Lower leg skin (tissue), 4 donors: ENCODE results near the gene CCSER2. TPM values are rescaled to one million over a fixed set of nuclear protein-coding genes. Genes with fewer than 3 reads are reported as not detected.
A peak's percentile ranks its signal among the peaks of the same experiment; 100 is the strongest.

Experiments used
- DNase-seq, 2 donors: peaks; one replicate each; pipeline ENCODE4 v3.0.0-alpha.2; 2019; ENCODE audit warnings: low spot score in 2 of 2
- H3K4me3 ChIP-seq: fragments of 200-600 bp; sonication (generic); 2 replicates; pipeline ENCODE4 v1.5.1; 2017; ENCODE audit warnings: mild to moderate bottlenecking, low read depth; ENCODE audit not compliant: poor library complexity, severe bottlenecking
- POLR2A ChIP-seq, 2 donors: fragments of 450-650 bp; IDR thresholded peaks; one replicate each; pipeline ENCODE4 v1.6.1; 2016 to 2017; ENCODE audit warnings: antibody characterized with exemption in 2 of 2, mild to moderate bottlenecking in 1 of 2, moderate library complexity in 1 of 2
- WGBS, 2 donors: methylation state at CpG; one replicate each; pipeline ENCODE4 v1.1.5; 2018; 5-methylcytosine and 5-hydroxymethylcytosine counted together
- intact Hi-C: fragments of 100-400 bp; cut with DNase I; formaldehyde crosslinking; loops from one replicate; pipeline ENCODE4 v1.15.0; 2023; ENCODE audit warnings: low total_unique reads
- total RNA-seq, 4 donors: library from RNA; depleted of rRNA; stranded (reverse); fragments of >200 nt; gene quantifications; one replicate each; pipeline ENCODE4 v1.1.0, GENCODE V29; 2016
- TF ChIP-seq, protein P1 (sequence below), 3 donors: fragments of 450-650 bp; IDR thresholded peaks; one replicate each; pipeline ENCODE4 v1.5.1; 2016; ENCODE audit warnings: antibody characterized with exemption in 3 of 3, mild to moderate bottlenecking in 3 of 3, moderate library complexity in 2 of 3

The CCSER2 gene
- total RNA-seq, 4 donors from 2014 or later: 33.3 to 69.5 (median 47.7) TPM

DNA sequence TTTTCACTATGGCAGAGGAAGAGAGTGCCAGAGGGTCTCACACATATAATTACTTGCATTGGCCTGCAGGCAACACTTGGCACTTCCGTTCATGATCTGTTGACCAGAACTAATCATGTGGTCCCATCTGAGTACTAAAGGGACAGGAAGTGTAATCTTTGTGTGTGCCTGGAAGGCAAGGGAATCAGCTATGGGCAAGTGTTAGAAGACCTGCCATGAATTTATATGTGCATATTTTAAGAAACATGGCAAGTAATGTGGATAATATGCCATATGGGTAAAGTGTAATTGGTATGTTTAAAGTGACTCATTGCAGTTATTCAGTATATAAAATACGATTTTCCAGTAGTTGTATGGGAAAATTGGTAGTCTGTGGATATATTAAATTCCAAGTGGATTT lies 46.1 kb downstream of the CCSER2 start:
- WGBS, 2 donors: 57 to 65% methylated on average over 2 of the region's 2 CpGs
- no peak for TF ChIP-seq POLR2A (IDR thresholded peaks at IDR 0.05)
- TF ChIP-seq, protein P1, sequence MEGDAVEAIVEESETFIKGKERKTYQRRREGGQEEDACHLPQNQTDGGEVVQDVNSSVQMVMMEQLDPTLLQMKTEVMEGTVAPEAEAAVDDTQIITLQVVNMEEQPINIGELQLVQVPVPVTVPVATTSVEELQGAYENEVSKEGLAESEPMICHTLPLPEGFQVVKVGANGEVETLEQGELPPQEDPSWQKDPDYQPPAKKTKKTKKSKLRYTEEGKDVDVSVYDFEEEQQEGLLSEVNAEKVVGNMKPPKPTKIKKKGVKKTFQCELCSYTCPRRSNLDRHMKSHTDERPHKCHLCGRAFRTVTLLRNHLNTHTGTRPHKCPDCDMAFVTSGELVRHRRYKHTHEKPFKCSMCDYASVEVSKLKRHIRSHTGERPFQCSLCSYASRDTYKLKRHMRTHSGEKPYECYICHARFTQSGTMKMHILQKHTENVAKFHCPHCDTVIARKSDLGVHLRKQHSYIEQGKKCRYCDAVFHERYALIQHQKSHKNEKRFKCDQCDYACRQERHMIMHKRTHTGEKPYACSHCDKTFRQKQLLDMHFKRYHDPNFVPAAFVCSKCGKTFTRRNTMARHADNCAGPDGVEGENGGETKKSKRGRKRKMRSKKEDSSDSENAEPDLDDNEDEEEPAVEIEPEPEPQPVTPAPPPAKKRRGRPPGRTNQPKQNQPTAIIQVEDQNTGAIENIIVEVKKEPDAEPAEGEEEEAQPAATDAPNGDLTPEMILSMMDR (IDR thresholded peaks at IDR 0.05): no peak
- intact Hi-C loops: loop anchor here (10.0 kb wide), 1 partner anchor 110 kb away; no protein-coding TSS in a partner anchor

DNA sequence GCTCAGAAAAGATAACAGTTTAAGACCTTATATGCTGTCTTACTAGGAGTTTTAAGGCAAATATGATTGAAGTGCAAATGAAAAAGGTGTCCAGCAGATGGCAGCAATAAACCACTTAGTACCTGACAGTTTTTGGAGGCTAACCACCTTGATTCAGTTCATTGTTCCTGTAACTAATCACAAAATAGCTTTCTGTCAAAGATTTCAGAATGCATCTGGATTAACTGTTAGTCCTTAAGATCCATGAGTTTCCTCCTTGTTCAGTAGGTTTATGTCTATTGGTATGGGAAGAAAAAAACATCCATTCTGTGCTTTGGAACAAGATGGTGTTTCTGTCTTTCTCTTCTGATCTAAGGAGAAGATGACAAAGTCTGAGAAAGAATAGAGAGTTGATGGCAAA lies 46.6 kb downstream of the CCSER2 start:
- peak in 1 of 2 donors; percentile 26 for DNase-seq
- intact Hi-C loops: loop anchor here (10.0 kb wide), 1 partner anchor 110 kb away; no protein-coding TSS in a partner anchor
- TF ChIP-seq, protein P1 (IDR thresholded peaks at IDR 0.05): no peak
- TF ChIP-seq POLR2A (IDR thresholded peaks at IDR 0.05): no peak
- H3K4me3 ChIP-seq: no peak overlapping the region

More for the DNA sequence above, 46.1 kb downstream of the CCSER2 start:
- DNase-seq: no peak
- no peak overlapping the region for H3K4me3 ChIP-seq

DNA sequence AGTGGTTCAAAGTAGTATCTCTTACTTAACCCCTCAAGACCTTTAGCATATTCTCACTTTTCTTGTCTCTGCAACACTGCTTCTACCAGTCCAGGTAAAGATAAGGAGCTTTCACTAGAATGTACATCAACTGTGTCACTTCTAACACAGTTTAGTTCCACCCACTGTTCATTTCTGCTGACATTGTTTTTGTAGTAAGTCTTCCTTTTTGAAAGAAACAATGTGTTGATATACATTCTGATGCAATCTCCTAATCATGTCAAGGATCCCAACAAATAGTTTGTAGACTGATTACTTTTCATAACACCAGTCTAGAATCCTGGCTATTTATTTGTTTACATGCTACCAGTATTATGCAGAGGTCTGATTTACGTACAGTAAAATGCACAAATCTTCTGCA lies 47.5 kb downstream of the CCSER2 start:
- DNase-seq: no peak
- no peak overlapping the region for H3K4me3 ChIP-seq
- WGBS, 2 donors: 97% methylated on average over 1 of the region's 1 CpG
- intact Hi-C loops: loop anchor here (10.0 kb wide), 1 partner anchor 111 kb away; no protein-coding TSS in a partner anchor
- TF ChIP-seq, protein P1 (IDR thresholded peaks at IDR 0.05): no peak
- no peak for TF ChIP-seq POLR2A (IDR thresholded peaks at IDR 0.05)

DNA sequence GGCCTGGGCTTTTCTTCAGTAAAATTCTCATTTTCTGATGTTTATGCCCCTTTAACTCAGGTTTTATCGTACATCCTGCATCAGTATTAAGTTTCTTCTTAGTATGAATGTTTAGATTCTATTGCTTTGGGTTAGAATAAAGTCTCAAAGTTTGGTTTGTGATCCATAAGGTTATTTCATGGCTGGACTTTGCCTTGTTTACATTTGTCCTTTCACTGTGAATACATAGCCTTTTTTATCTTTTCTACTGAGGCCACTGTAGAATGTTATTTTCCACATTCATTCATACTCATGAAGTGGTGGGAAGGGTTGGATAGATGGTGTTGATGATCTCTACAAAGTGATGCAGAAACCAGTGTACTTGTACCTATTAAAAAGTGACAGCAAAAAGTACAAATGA lies 59.8 kb downstream of the CCSER2 start:
- intact Hi-C loops: no loop called here
- TF ChIP-seq, protein P1 (IDR thresholded peaks at IDR 0.05): no peak
- no peak for TF ChIP-seq POLR2A (IDR thresholded peaks at IDR 0.05)

DNA sequence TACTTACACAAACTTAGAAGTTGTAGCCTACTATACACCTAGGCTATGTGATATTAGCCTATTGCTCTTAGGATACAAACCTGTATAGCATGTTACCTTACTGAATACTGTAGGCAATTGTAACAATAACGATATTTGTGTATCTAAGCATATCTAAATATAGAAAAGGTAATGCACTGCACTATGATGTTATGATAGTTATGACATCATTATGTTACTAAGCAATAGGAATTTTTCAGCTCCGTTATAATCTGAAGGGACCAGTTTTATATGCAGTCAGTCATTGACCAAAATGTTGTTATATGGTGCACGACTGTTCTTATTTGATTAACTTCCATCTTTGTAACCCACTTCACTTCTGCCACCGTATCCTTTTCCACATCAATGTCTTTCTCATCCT lies 62.0 kb downstream of the CCSER2 start:
- DNase-seq: no peak
- TF ChIP-seq, protein P1 (IDR thresholded peaks at IDR 0.05): no peak
- TF ChIP-seq POLR2A (IDR thresholded peaks at IDR 0.05): no peak
- no peak overlapping the region for H3K4me3 ChIP-seq
- 83 to 87% methylated on average over 4 of the region's 4 CpGs for WGBS, 2 donors
- intact Hi-C loops: no loop called here

More for the DNA sequence above, 59.8 kb downstream of the CCSER2 start:
- DNase-seq: no peak
- H3K4me3 ChIP-seq: no peak overlapping the region
- 96 to 97% methylated on average over 1 of the region's 1 CpG for WGBS, 2 donors

DNA sequence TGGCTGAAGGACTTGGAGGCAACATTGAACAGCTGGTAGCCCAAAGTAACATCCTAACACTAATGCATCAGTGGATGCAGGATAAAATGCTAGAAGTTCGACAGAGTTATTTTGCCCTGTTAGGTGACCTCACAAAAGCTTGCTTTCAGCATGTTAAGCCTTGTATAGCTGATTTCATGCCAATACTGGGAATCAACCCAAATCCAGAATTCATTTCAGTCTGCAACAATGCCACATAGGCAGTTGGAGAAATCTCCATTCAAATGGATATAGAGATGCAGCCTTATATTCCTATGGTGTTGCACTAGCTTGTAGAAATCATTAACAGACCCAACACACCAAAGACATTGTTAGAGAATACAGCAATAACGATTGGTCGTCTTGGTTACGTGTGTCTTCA lies 62.9 kb downstream of the CCSER2 start:
- WGBS, 2 donors: 72 to 75% methylated on average over 4 of the region's 4 CpGs
- no peak for TF ChIP-seq POLR2A (IDR thresholded peaks at IDR 0.05)
- TF ChIP-seq, protein P1 (IDR thresholded peaks at IDR 0.05): no peak
- DNase-seq: no peak
- no peak overlapping the region for H3K4me3 ChIP-seq
- intact Hi-C loops: no loop called here
